GM21526 (cell line): ENCODE results near the gene RNF103.
"Not testable (repeated sequence)": the region's sequence is repeated elsewhere in the genome, so short reads cannot be mapped to it uniquely, and the experiment has no call there.

Experiments used
- ATAC-seq: cut with Tn5 transposase; IDR thresholded peaks from one replicate; pipeline ENCODE4 v1.9.1; 2021; ENCODE audit warnings: moderate library complexity; ENCODE audit not compliant: unreplicated experiment, low FRiP score

The RNF103 gene, protein sequence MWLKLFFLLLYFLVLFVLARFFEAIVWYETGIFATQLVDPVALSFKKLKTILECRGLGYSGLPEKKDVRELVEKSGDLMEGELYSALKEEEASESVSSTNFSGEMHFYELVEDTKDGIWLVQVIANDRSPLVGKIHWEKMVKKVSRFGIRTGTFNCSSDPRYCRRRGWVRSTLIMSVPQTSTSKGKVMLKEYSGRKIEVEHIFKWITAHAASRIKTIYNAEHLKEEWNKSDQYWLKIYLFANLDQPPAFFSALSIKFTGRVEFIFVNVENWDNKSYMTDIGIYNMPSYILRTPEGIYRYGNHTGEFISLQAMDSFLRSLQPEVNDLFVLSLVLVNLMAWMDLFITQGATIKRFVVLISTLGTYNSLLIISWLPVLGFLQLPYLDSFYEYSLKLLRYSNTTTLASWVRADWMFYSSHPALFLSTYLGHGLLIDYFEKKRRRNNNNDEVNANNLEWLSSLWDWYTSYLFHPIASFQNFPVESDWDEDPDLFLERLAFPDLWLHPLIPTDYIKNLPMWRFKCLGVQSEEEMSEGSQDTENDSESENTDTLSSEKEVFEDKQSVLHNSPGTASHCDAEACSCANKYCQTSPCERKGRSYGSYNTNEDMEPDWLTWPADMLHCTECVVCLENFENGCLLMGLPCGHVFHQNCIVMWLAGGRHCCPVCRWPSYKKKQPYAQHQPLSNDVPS

DNA sequence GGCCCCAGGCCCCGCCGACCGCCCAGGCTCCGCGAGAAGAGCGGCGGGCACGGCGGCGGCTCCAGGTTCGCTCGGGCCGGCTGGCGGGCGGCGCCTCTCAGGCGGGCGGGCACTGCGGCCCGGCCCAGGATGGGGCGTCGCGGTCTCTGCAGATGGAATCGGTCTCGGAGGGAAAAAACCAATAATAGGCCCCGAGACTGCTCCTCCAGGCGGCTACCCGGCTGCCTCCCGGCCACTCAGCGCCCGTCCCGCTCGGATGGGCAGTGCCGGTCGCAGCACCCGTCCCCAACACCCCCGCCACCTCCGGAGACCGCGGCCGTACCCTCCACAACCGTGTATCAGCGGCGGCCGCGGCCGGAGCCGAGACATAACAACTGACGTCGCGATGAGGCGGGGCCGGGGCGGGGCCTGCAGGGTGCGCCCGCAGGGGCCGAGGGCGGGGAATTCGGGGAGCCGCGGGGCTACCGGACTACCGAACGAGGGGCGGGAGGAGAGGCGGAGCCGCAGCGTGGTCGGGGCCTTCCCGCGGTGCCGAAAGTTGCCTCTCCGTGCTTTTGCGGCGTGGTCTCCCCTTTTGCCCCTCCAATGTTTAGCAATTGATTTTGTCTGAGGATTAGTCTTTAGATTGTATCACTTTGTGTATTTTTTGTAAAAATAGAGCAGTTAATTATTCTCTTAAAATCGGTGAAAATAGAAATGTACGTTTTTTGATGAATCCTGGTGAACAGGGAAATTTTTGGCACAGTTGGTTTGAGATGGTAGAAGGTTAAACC is at the start of gene RNF103:
Gene RNF103 (minus strand): TSS at position 372 of the 773 bp plus-strand sequence. CDS start 979 bp downstream, outside the sequence.
- ATAC-seq, result peak; percentile 84

DNA sequence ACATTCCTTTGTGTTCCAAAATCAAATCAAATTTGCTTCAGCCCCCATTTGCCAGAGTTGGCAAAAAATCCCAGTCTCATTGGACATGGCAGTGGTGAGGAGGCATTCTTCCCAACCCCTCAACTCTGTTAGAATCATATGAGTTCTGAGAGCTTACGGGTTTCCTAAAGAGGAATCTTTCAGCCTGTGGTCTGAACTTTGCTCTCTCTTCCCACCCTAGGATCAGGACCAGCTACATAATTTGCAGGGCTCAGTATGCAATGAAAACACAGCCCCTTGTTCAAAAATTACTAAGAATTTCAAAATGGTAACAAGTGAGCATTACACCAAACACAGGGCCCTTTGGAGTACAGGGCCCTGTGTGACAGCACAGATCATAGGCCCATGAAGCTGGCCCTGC is 49.3 kb upstream of the RNF103 start:
- ATAC-seq, result no peak

DNA sequence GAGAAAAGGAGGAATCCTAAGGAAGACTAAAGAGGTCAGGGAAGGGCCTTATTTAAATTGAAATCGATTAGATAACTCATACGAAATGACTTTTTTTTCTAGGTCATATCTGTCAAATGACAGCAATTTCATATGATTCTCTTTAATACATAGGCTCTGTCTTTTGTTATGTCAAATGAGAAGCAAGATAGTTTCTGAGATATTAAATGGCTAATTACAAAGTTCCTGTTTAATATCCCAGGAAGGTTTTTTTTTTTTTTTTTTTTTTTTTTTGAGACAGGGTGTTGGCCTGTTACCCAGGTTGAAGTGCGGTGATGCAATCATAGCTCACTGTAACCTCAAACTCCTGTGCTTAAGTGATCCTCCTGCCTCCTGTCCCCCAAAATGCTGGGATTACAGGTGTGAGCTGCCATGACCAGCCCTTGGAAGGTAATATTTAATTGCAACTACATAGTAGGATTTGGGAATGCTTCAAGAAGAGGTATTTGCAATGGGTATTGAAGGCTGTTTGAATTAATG is 48.4 kb upstream of the RNF103 start:
- no peak for ATAC-seq

DNA sequence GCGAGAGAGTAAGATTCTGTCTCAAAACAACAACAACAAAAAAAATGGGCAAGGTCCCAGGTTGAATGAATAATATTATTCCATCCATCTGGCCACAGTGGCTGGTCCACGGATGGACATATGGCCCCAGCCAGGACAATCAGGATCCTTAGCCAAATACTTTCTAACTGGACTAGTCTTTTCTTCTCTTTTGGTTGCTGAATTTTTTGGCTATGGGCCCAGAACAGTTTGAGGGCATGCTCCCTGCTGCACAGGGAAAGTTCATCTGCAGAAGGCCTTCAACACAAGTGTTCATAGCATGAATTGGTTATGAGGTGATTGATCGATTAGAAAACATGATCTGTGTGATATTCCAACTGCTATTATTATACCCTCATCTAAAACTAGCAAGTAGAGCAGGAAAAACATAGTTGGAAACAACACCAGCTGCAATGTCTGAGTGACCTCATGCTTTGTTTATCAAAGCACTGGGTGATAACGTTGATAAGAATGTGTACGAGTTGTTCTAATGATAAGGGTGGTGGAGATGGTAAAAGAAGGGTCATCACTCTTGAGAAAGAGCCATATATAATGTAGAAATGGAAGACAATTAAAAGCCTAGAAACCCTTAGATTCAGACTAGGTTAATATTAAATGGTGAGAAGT is 47.8 kb upstream of the RNF103 start:
- ATAC-seq, result no peak

DNA sequence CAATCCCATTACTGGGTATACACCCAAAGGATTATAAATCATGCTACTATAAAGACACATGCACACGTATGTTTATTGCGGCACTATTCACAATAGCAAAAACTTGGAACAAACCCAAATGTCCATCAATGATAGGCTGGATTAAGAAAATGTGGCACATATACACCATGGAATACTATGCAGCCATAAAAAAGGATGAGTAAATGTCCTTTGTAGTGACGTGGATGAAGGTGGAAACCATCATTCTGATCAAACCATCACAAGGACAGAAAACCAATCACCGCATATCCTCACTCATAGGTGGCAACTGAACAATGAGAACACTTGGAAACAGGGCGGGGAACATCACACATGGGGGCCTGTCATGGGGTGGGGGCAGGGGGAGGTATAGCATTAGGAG is 45.7 kb upstream of the RNF103 start:
- ATAC-seq, result not testable (repeated sequence)

DNA sequence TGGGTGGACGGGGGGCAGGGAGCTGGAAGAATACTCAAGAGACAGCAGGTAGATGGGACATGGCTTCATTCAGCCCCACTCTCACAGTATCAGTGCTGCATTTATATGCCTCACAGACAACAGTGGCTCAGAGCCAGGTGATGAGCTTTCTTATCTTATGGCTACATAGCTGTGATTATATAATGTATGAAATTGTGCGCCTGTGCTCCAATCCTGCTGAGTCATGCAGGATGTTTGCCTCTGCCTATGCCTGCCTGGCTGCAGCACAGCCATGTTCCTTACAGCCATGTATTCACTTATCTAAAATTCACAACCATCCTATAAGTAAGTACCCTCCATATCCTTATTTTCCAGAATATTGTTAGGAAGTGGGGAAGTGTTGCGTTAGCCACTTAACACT is 37.7 kb upstream of the RNF103 start:
- no peak for ATAC-seq

DNA sequence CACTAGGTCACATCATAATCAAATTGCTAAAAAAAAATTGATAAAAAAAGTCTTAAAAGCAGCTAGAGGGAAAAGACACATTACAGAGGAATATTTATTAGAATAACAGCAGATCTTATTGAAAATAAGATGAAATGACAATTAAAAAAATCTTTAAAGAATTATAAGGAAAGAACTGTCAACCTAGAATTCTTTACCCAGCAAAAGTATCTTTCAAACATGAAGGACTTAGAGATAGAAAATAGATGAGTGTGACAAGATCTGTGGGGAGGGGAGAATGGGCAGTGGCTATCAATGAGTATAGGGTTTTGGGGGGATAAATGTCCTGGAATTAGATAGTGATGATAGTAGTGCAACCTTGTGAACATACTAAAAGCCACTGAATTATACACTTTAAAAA is 26.5 kb upstream of the RNF103 start:
- no peak for ATAC-seq

DNA sequence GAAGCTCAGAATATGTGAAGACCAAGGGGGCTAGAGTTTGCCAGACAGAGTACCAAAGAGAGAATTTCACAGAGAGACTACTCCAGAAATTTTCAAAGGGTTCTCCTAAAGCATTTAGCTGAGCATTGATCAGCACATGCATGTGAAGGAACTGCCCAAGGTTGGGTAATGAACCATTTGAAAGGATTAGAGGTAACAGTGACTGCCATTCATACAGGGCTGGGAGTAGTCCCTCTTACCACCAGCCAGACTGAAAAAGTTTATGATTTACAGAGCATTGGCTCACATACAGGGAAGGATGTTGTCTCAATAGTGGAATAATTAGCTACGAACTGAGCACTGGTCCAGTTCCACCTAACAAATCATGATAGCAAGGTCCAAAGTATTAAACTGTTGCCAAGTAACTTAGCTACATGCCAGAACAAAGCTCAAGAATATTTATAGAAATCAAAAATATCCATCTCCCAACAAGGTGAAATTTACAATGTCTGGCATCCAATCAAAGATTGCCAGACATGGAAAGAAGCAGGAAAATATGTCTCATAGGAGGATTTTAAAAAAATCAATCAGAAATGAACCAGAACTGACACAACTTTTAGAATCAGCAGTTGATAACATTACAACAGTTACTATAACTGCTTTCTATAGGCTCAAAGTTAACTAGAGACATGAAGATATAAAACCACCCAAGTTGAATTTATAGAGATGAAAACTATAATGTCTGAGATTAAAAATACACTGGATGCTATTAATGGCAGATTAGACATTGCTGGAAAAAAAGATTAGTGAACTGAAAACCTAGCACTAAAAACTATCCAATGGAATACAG is 25.7 kb upstream of the RNF103 start:
- no peak for ATAC-seq

DNA sequence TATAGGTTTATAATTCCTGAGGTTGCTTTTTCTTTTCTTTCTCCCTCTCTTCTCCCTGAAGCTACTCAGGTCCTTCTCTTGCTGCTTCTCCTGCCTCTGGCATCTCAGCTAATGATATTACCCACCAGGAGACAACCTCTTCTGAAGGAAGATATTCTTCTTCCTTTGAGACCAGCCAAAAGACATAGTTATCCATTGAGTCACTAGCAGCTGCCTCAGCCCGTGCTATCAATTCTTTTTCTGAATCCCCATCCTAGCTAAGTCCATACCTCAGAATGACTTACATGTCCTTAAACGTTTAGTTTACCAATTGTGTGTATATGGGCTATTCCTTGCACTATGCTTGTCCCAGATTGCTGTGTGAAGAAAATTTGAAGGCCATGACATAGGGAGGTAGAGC is 25.0 kb upstream of the RNF103 start:
- no peak for ATAC-seq

DNA sequence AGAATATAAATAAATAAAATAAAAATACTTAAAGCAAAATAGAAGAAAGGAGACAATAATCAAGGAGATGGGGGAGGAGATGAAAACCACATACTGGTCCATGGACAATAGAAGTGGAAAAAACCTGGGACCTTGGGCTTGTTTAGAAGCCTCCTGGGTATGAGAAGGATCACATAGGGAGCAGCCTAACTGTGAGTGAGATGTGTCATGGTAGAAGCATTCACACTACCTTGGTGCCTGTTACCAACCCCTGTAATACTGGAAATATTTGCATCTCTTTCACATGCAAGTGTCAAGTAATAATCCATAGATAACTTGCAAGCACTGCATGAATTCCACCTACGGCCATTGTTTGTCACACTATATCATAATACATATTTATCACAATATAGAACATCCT is 23.2 kb upstream of the RNF103 start:
- ATAC-seq, result no peak

DNA sequence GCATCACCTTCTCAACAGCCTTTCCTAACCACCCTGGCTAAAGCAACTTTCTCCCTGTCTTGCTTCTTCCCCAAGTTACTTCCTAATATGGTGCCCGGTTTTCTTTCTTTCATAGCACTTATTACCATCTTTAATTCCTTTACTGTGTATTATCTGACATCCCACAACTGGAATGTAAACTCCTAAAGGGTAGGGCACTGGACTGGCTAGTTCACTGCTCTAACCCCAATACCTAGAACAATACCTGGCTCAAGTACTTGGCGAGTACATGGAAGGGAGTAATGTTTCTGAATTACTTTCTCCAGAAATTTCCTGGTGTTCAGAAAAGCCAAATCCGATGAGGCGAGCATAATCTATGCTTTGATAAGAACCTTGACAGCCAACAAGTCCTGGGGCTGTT is 22.7 kb upstream of the RNF103 start:
- no peak for ATAC-seq

DNA sequence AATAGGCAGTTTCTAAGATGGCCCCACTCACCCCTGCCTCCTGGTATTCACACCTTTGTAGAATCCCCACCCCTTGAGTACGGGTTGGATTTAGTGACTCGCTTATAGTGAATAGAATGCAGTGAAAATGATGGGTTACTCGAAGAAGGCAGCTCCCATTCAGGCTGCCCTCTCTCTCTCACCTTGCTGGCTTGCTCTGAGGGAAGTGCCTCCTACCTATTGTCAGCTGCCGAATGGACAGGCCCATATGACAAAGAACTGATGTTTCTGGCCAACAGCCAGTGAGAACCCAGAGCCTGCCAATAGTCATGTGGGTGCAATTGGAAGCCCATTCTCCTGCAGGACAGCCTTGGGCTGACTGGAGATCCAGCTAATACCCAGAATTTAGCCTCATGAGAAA is 22.1 kb upstream of the RNF103 start:
- no peak for ATAC-seq

DNA sequence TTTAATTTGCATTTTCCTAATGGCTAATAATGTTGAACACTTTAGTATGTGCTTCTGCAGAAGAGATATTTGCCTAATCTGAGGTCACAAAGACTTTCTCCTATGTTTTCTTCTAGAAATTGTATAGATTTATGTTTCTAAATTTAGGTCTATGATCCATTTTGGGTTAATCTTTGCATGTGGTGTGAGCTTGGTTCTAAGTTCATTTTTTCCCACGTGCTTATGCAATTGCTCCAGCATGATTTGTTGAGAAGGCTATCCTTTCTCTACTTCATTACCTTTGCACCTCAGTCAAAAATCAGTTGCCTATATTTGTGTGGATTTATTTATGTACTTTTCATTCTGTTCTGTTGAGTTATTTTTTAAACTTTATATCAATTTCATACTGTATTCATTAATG is 15.0 kb upstream of the RNF103 start:
- no peak for ATAC-seq

DNA sequence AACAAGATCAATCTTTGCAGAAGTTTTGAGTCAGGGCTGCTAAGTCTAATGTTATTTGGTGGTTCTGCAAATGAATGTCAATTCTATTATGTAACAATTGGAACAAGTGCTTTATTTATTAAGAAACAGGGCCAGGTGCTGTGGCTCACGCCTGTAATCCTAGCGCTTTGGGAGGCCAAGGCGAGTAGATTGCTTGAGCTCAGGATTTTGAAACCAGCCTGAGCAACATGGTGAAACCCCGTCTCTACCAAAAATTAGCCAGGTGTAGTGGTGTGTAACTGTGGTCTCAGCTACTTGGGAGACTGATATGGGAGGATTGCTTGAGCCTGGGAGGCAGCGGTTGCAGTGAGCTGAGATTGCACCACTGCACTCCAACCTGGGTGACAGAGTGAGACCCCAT is 13.2 kb upstream of the RNF103 start:
- ATAC-seq, result no peak

DNA sequence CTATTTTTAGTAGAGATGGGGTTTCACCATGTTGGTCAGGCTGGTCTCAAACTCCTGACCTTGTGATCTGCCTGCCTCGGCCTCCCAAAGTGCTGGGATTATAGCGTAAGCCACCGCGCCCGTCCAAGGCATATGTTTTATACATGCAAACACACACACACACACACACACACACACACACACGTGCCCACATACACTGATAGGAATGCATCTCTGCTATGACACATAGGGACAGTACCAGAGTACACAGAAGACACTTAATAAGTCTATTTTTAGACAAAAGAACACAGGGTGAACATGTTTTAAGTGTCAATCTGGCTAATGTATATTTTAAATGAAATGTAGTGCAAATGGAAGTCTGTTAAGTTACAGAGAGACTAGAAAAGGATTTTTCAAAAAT is 10.7 kb upstream of the RNF103 start:
- ATAC-seq, result no peak

DNA sequence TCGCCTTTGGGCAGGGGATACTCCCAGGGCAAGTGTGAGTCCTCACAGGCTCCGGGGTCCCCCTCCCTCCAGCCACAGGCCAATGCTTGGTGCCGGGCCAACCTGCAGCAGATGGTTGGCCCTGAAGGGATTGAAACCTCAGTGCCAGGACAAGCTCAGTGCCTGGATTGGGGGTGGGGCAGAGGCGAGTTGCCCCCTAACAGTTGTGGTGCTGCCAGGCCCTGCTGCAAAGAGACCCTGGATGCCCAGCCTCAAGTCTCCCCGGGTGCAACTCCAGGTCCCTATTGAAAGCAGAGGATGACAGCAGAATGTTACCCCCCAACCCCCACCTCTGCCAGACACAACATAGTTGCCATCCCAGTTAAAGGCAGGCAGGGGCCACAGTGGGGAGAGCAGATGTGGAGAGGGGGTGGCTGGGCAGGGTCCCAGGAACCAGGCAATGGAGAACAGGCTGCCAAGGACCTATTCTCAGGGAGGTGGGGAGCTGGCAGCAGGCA is 9.5 kb upstream of the RNF103 start:
- no peak for ATAC-seq

DNA sequence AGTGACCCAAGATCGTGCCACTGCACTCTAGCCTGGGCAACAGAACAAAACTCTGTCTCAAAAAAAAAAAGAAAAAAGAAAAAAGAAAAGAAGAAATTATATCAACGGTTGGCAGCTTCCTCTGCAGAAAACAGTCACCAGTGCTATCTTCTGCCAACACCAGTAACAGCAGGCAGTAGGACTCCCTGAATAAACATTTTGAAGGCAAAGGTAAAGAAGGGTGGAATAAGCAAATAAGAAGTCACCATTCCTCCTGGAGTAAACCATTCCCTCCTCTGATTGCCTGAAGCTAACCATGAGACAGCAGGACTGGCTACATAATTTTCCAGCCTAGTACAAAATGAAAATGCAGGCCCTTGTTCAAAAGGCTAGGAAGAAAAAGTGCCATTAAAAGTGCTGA is 9.0 kb upstream of the RNF103 start:
- ATAC-seq, result no peak

DNA sequence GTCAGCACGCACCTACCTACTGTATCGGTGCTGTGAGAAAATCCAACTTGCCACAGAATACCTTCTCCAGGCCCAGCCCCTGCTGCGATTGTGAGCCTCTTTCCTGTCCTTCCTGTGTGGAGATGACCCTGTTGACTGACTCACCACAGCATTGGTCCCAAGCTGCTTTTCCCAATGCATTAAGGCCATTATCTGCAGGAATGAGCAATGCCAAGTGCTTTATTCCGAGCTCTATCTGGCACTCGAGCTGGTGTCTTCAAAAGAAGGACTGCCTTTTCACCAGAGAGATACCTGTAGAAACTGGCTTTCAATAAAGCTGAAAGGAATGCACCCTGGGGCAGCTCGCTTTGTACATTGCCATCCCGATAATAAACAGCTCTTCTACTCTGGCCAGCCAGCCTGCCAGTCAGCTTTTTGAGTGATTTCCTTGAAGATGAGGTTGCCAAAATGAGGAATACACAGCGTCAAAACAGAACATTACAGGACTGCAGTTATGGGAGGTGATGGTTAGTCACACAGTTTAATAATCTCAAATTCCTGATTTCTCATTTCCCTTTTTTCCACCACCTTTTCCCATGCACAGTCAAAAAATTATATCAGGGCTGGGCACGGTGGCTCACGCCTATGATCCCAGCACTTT is 8.3 kb upstream of the RNF103 start:
- ATAC-seq, result no peak

DNA sequence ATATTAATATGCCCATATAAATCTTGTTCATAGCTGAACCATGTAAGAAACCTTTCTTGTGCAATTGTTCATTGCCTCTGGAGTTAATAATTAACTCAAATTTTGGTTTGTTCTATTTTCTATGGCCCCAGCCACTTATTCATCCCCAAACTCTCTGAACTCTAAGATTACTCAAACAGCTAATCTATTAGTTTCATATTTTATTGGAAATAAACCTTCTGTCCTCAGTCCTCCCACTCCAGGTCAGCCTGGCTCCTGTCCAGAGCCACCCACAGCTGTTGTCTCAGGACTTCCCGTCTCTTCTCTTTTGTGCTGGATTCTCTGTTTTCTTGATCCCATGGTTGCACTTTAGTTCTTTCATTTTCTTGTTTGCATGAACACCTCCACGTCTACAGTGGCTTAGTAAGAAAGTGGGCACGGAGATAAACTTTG is 4.4 kb upstream of the RNF103 start:
- ATAC-seq, result no peak
